ENCODE results near the gene DENND6A. TPM values are rescaled to one million over a fixed set of nuclear protein-coding genes. Genes with fewer than 3 reads are reported as not detected.

The DENND6A gene
- total RNA-seq, 1 experiment from 2014 or later, result 8.9 TPM

DNA sequence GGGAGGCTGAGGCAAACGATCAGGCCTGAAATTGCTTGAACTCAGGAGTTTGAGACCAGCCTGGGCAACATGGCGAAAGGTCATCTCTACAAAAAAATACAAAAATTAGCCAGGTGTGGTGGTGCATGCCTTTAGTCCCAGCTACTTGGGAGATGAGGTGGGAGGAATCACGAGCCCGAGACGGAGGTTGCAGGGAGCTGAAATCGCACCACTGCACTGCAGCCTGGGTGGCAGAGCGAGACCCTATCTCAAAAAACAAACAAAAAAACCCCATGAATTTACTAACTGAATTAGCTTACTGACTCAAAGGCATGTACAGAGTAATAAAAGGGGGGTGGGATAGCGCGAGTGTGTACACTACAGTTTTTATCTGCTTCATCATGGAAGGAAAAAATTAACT, 115.1 kb downstream of the DENND6A start:
- DNase-seq (ENCODE audit: low spot score), result no peak

DNA sequence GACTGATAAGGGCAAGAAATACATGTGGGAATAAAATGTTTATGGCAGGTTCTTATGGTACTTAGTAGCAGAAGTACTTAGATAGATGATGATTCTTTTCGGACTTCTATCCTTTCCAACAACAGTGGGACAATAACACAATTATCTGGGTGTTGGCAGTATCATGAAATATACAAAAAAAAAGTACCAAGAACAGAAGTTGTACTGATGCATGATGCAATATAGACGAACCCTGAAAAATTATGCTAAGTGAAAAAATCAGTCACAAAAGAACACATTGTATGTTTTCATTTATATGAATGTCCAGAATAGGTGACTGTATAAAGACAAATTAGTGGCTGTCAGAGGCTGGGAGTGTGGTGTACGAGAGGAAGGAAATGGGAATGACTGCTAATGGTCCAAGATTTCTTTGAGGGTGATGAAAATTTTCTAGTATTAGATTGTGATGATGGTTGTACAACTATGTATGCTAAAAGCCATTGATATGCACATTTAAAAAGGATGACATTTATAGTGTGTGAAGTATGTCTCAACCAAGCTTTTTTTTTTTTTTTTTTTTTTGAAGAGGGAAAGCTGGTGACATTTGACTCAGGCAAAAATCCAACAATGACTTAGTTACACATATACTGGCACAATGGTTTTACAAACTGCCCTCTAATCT, 116.8 kb downstream of the DENND6A start:
- no peak for DNase-seq (ENCODE audit: low spot score)

Other genes starting within 250 kb of the DENND6A start
- 0.06 TPM in 1 of 2 replicates, not detected in the other for gene DNAH12, start 148.7 kb downstream of the DENND6A start, total RNA-seq (2014; rRNA removed; shearing (Covaris generic))
- 6.2 and 7.6 TPM in 2 replicates for gene PDE12, start 136.8 kb downstream of the DENND6A start, total RNA-seq (2014; rRNA removed; shearing (Covaris generic))
- 209 and 245 TPM in 2 replicates for gene ARF4, start 95.7 kb downstream of the DENND6A start, total RNA-seq (2014; rRNA removed; shearing (Covaris generic))
- gene SLMAP, start 63.2 kb upstream of the DENND6A start, total RNA-seq (2014; rRNA removed; shearing (Covaris generic)), result 9.4 and 17.0 TPM in 2 replicates